SK-N-MC (cell line): ENCODE measurements around the gene ITPA.
"Not testable (repeated sequence)": the region's sequence is repeated elsewhere in the genome, so short reads cannot be mapped to it uniquely, and the experiment has no call there.

Experiments used
- DNase-seq: peaks from one replicate; pipeline ENCODE4 v3.0.0-alpha.2; 2011; ENCODE audit warnings: low read depth, low spot score
- H3K27ac ChIP-seq: fragments of 200-600 bp; sonication (generic); 2 replicates; pipeline ENCODE4 v1.5.1; 2016; ENCODE audit warnings: mixed run types
- H3K36me3 ChIP-seq: fragments of 200-600 bp; sonication (generic); 2 replicates; pipeline ENCODE4 v1.6.1; 2017; ENCODE audit warnings: antibody characterized with exemption, low read length, mixed read lengths; ENCODE audit not compliant: insufficient read depth
- H3K4me3 ChIP-seq: fragments of 200-600 bp; sonication (generic); 2 replicates; pipeline ENCODE4 v1.5.1; 2016
- H3K9ac ChIP-seq: fragments of 200-600 bp; sonication (generic); 2 replicates; pipeline ENCODE4 v1.8.0; 2017; ENCODE audit warnings: mixed run types, mixed read lengths; ENCODE audit not compliant: insufficient read length
- H3K9me3 ChIP-seq: fragments of 200-600 bp; sonication (generic); 2 replicates; pipeline ENCODE4 v1.6.1; 2017; ENCODE audit warnings: low read depth, mild to moderate bottlenecking, antibody characterized with exemption, low read length, moderate library complexity, mixed read lengths
- EZH2 ChIP-seq: fragments of 200-600 bp; sonication (generic); IDR thresholded peaks from one replicate; pipeline ENCODE4 v1.6.1; 2017; ENCODE audit warnings: antibody characterized with exemption
- FOXP2 ChIP-seq: optimal IDR thresholded peaks from 2 replicates; pipeline ENCODE3; 2011; ENCODE audit warnings: mild to moderate bottlenecking, moderate library complexity; ENCODE audit not compliant: insufficient read depth; ENCODE audit errors: extremely low read length, control extremely low read depth
- POLR2AphosphoS5 ChIP-seq: IDR thresholded peaks from 2 replicates; pipeline ENCODE4 v1.6.1; 2012; ENCODE audit warnings: mild to moderate bottlenecking, low read depth, low read length, borderline replicate concordance

ITPA gene

GRCh38 chr20:3181270-3181669 lies 28.0 kb upstream of the ITPA start:
- Histone ChIP-seq H3K9ac (no peak overlapping the region), H3K36me3 (no peaks in the 10 kb centered on the region), H3K9me3 (no peaks in the 10 kb centered on the region), H3K4me3 (no peak overlapping the region), H3K27ac (no peak overlapping the region)
- no peak for DNase-seq
- no peak for TF ChIP-seq FOXP2
- no peak for TF ChIP-seq POLR2AphosphoS5
- no peak for TF ChIP-seq EZH2

- H3K9me3 ChIP-seq, H3K36me3 ChIP-seq, H3K4me3 ChIP-seq, DNase-seq, H3K9ac ChIP-seq, H3K27ac ChIP-seq: not testable (repeated sequence)
Measured at GRCh38 chr20:3182429-3182828, 26.9 kb upstream of the ITPA start.

- H3K36me3 ChIP-seq, result no peaks in the 10 kb centered on the region
- peak overlapping the region; percentile 38 for H3K27ac ChIP-seq
- H3K9ac ChIP-seq, result no peak overlapping the region
- DNase-seq, result no peak
- H3K9me3 ChIP-seq, result no peaks in the 10 kb centered on the region
- H3K4me3 ChIP-seq, result no peak overlapping the region
- TF ChIP-seq FOXP2 (no peak), EZH2 (no peak)
Measured at GRCh38 chr20:3183896-3184612, 25.2 kb upstream of the ITPA start.

- not testable (repeated sequence) for H3K4me3 ChIP-seq, DNase-seq, H3K27ac ChIP-seq, H3K9ac ChIP-seq, H3K9me3 ChIP-seq
- H3K36me3 ChIP-seq, result peaks cover 26% of the 10 kb centered on the region
Measured at GRCh38 chr20:3187861-3188260, 21.4 kb upstream of the ITPA start.

- H3K27ac ChIP-seq, result no peak overlapping the region
- H3K4me3 ChIP-seq, result no peak overlapping the region
- H3K36me3 ChIP-seq, result peaks cover 29% of the 10 kb centered on the region
- DNase-seq, result no peak
- H3K9ac ChIP-seq, result no peak overlapping the region
- H3K9me3 ChIP-seq, result no peaks in the 10 kb centered on the region
- no peak for TF ChIP-seq EZH2
- no peak for TF ChIP-seq FOXP2
- no peak; the same call in 1 of the 2 replicates for TF ChIP-seq POLR2AphosphoS5
Measured at GRCh38 chr20:3188823-3189413, 20.4 kb upstream of the ITPA start.

GRCh38 chr20:3189561-3190131 lies 19.7 kb upstream of the ITPA start:
- Histone ChIP-seq H3K27ac (no peak overlapping the region), H3K36me3 (peaks cover 37% of the 10 kb centered on the region)

DNA sequence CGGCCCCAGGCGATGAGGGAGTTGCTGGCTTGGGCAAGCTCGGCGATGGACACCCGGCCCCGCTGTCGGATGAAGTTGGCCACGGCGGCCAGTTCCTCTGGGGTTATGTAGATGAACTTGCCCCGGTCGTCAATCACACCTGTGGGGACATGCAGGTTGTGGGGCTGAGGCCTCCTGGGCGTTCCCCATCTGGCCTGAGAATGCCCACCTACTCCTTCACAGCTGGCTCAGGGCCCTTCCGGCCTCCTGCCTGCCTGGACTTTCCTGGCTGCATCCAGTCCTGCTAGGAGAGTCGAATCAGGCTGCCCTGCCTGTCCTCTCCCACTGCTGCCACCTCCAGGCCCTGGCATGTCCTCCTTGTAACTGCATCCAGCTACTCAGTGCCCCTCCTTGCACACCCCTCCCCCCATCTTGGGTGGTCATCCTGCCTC lies 18.6 kb upstream of the ITPA start:
- no peak for DNase-seq
- H3K36me3 ChIP-seq, result peaks cover 47% of the 10 kb centered on the region

More at GRCh38 chr20:3189561-3190131, 19.7 kb upstream of the ITPA start:
- TF ChIP-seq EZH2, result no peak
- Histone ChIP-seq H3K9me3 (no peaks in the 10 kb centered on the region), H3K4me3 (no peak overlapping the region), H3K9ac (no peak overlapping the region)
- no peak for DNase-seq

GRCh38 chr20:3192226-3193015 lies 16.9 kb upstream of the ITPA start:
- DNase-seq, result no peak
- H3K36me3 ChIP-seq, result peaks cover 56% of the 10 kb centered on the region
- TF ChIP-seq POLR2AphosphoS5, result no peak
- no peak for TF ChIP-seq FOXP2

More for the DNA sequence above, 18.6 kb upstream of the ITPA start:
- Histone ChIP-seq H3K27ac (no peak overlapping the region), H3K4me3 (no peak overlapping the region), H3K9ac (no peak overlapping the region), H3K9me3 (no peaks in the 10 kb centered on the region)
- TF ChIP-seq EZH2, result no peak

More at GRCh38 chr20:3192226-3193015, 16.9 kb upstream of the ITPA start:
- no peak overlapping the region for H3K9ac ChIP-seq
- no peaks in the 10 kb centered on the region for H3K9me3 ChIP-seq
- H3K4me3 ChIP-seq, result no peak overlapping the region
- no peak overlapping the region for H3K27ac ChIP-seq
